HG02970 (cell line): ENCODE data around the gene CACNA1S.
A peak's percentile ranks its signal among the peaks of the same experiment; 100 is the strongest.

Experiments used
- ATAC-seq: cut with Tn5 transposase; IDR thresholded peaks from one replicate; pipeline ENCODE4 v1.9.1; 2021; ENCODE audit warnings: mild to moderate bottlenecking, moderate library complexity, moderate number of reproducible peaks; ENCODE audit not compliant: unreplicated experiment, low FRiP score

CACNA1S gene

DNA sequence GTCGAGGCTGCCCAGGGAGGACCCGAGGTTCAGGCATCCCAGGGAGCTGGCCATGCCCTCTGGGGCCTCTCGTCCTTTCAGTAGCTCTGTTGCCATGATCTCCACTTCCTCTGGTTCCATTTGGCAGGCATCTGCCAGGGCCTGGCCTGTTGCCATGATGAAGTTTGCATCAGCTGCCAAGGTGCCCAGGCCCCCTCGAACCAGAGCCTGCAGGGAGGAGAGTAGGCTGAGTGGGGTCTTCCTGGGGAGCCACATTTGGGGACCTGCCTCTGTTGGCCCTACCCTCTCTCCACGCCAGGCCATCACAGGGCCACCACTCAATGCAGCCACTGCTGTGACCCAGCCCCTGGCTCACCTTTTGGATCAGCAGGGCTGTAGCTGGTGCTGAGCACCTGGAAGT, 72.3 kb downstream of the CACNA1S start:
- no peak for ATAC-seq

GRCh38 chr1:201039418-201039817, 72.8 kb downstream of the CACNA1S start:
- no peak for ATAC-seq

DNA sequence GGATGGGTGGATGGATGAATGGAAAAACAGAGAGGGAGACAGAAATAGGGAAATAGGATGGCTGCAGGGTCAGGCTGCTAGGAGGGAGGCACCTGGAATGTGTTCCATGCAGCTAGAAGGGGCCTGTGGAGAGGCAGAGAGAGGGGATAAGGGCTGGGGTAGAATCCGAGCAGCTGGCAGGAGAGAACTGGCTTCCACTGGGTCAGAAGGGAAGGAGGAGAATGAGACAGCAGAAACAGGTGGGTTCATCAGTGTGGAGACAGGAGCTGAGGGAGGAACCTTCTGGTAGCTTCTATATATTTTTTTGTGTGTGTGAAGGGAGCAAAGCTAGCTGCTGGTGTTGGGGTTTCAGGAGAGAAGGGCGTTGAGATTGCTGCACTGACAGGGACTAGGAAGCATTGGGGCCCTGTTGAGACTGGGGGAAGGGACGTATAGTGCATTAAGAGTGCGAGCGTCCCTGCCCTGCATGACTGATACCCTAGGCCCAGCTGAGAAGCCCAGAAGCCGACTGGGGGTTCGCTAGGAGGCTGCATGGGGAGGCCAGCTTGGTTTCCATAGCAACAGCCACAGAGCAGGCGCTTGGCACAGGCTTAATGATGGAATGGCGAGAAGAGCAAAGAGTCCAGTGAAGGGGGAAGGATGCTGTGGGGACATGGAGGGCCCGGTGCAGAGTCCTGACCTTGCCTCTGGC, 73.9 kb downstream of the CACNA1S start:
- no peak for ATAC-seq

DNA sequence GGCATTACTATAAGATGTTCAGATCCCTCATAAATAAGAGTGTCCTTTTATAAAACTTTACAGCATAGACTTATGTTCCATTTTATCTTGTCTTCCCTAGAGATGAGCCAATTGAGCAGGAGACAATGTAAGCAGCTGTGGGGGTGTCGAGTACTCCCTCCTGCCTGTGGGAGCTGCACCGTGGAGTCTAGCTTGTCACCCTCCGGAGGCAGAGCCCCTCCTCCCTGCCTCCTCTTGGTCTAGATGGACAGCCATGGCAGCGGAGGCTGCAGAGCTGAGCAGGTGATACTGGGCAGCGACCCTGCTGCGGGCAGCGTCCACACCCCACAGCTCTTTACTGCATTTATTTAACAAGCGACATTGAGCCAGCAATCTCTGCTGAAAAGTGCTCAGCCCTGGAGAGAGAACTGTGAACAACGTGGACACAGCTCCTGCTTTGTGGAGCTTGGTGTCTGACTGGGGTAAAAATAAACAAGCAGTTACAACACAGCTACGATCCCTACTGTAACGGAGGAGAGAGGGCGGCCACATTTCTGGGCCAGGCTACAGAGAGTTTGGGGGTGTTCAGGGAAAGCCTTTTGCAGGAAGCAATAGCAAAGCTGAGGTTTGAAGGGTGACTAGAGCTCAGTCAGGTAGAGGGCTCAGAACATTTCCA, 75.9 kb downstream of the CACNA1S start:
- no peak for ATAC-seq

- ATAC-seq = no peak
These were observed 77.6 kb downstream of the CACNA1S start for GRCh38 chr1:201034671-201035070.

DNA sequence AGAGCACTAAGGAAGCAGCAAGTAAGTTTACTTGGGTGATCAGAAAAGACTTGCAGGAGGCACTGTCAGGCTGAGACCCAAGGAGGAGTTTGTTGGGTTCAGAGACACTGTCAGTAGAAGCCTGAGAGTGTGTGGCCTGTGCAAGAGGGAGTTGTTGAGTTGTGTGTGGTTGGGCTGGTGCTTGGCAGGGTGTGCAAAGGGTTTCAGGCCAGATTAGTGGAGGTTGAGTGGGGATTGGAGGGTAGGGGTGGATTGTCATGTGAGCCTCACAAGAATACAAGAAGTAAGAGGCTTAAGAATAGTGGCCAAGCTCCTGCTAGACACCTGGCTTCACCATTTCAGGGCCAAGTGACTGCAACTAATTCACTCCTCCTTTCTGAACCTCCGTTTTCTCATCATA, 79.8 kb downstream of the CACNA1S start:
- ATAC-seq = no peak

DNA sequence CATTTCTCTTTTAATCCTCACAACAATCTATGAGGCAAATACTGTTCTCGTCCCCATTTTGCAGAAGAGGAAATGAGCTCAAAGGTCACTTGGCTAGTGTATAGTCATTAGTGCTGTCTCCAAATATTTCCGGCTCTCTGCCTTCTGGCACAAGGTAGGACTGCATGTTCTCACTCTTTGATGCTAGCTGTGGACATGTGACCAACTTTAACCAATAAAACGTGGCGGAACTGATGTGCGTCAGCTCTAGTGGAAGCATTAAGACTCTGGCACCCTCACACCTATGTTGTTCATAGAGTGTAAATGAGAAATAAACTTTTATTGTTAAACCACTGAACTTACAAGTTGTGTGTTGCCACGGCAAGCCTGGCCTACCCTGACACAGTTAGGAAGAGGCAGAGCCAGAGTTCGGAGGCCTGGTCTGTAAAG, 83.8 kb downstream of the CACNA1S start:
- ATAC-seq = no peak

GRCh38 chr1:201026836-201027235, 85.4 kb downstream of the CACNA1S start:
- no peak for ATAC-seq

DNA sequence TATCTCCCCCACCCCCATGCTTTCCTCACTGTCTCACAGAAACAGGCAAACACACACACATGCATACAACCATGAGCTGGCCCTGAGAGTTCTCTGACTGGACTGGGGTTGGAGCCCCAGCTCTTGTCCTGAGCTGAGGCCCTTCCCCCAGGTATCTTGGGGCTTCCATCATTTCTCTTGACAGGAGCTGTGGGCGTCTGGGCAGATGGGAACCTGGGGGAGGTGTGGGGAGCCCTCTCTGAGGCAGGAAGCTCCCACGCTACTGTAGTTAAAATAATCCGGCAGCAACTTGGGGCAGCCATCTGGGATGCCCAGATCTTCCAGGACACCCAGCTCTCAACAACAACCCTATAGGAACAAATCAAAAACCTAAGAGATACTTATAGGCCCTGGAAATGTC, 86.0 kb downstream of the CACNA1S start:
- no peak for ATAC-seq

- ATAC-seq = no peak
These were observed 86.6 kb downstream of the CACNA1S start for GRCh38 chr1:201025571-201026002.

- ATAC-seq = no peak
These were observed 87.6 kb downstream of the CACNA1S start for GRCh38 chr1:201024625-201024998.

DNA sequence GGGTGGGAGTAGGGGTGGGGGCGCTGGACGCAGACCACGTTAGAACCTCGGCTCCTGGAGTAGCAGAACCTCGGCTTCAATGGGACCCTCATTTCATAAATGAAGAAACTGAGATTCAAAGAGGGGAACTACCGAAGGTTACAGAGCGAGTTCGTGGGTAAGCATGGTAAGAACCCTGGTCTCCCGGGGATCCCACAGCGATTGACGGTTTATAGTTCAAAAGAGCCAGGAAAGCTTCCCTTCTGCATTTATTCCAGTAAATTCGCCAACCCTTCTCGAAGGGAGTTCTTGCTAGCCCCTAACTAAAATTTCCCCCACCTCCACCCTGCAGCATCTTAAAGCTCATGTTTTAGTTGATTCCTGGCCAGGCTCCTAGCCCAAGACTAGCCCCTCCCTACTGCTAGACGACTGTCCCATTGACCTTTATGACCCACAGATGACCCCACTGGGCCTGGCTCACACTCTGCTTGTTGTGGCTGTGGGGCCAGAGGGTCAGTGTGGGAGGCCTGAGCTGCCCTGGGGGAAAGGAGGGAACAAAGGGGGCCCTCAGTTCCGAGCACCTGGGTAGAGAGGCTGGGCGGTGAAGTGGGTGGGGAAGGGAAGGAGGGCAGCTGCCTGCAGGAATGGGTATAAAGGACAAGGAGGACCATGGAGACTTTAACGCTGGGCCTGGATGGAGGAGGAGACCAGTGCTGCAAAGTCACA, 88.2 kb downstream of the CACNA1S start:
- ATAC-seq = no peak

GRCh38 chr1:201023517-201023902, 88.7 kb downstream of the CACNA1S start, which contains the start of gene KIF21B:
Gene KIF21B, minus strand, starts transcription at chr1:201023714. Its CDS starts 331 bp downstream, at chr1:201023383.
- ATAC-seq = peak; percentile 68

GRCh38 chr1:201022820-201023516, 89.3 kb downstream of the CACNA1S start:
- no peak for ATAC-seq

DNA sequence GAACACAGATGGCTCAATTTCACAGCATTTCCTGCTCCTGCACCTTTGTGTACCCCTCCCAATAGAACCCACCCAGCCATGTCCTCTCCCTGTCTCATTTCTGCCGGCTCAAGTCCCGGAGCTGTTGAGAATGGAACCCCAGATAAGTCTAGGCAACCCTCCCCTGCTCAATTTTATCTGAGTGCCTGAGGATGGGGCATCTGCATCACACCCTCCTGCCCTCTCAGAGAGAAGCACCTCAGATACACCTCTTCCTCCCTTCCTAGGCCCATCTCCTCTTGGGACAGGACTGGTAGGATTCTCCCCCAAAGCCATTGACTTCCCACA, 89.8 kb downstream of the CACNA1S start:
- no peak for ATAC-seq

- no peak for ATAC-seq
These were observed 90.4 kb downstream of the CACNA1S start for GRCh38 chr1:201021630-201022492.

GRCh38 chr1:201020721-201021629, 91.3 kb downstream of the CACNA1S start:
- ATAC-seq = no peak

GRCh38 chr1:201020040-201020591, 92.1 kb downstream of the CACNA1S start:
- no peak for ATAC-seq
